Measurements from ENCODE around the gene SNX22. TPM values are rescaled to one million over a fixed set of nuclear protein-coding genes. Genes with fewer than 3 reads are reported as not detected.
A peak's percentile ranks its signal among the peaks of the same experiment; 100 is the strongest.

The SNX22 gene
- total and polyA plus RNA-seq, 2 experiments from 2014 or later: 7.5 to 7.7 TPM

GRCh38 chr15:64185146-64185911 is 33.8 kb downstream of the SNX22 start:
- Histone ChIP-seq H3K79me2 (no peaks in the 10 kb centered on the region), H3K4me1 (ENCODE audit: insufficient read depth) (no peaks in the 10 kb centered on the region), H3K9me3 (ENCODE audit: low read depth) (no peaks in the 10 kb centered on the region), H3K36me3 (replicated peaks; ENCODE audit: insufficient read depth, low read depth) (no peaks in the 10 kb centered on the region), H4K20me1 (ENCODE audit: insufficient read depth, poor library complexity, severe bottlenecking) (no peaks in the 10 kb centered on the region), H3K27me3 (no peaks in the 10 kb centered on the region), H2AFZ (no peak overlapping the region), H3K9me2 (replicated peaks; ENCODE audit: insufficient read depth) (no peaks in the 10 kb centered on the region), H3K4me2 (no peak overlapping the region), H3K4me3 (no peak overlapping the region), H3K27ac (no peak overlapping the region)
- TF ChIP-seq EZH2 (IDR thresholded peaks at IDR 0.05; ENCODE audit: borderline replicate concordance): no peak
- TF ChIP-seq CTCF (IDR thresholded peaks at IDR 0.05; ENCODE audit: poor library complexity): no peak
- TF ChIP-seq EZH2phosphoT487 (IDR thresholded peaks at IDR 0.05; ENCODE audit: low read depth, severe bottlenecking, unreplicated experiment): no peak
- WGBS (ENCODE audit: low lambda C conversion rate, missing lambda C conversion rate): 90% methylated on average over 9 of the region's 9 CpGs
- DNase-seq (ENCODE audit: low spot score): no peak

DNA sequence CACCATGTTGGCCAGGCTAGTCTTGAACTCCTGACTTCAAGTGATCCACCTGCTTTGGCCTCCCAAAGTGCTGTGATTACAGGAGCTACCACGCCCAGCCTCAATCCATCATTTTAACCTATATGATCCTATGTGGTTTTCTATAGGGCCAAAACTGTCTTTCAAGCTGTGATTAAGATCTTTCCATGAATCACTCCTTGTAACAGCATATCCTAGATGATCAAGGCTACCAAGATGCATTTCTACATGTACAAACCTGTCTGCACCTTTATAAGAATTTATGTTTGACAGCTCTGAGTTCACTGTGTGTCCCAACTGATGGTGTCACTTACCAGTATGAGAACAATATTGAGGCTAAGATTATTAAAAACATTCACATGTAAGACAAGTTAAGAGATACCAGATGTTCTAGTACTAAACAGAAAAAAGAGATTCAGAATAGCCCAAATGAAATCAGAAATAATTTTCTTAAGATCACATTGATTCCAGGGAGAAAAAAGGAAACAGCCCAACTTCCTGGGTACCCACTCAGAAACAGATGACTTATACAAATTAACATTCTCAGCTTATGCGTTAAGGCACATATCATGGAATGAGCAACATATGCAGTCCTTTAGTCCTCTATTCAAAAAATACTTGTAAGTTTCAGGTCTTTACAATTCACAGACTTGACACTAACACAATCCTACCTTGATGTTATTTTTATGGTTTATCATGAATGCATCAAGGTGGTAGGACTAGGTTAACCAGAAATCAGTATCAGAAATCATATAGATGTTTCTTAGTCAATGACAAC is 36.1 kb downstream of the SNX22 start:
- Histone ChIP-seq H3K4me3 (no peak overlapping the region), H3K4me1 (ENCODE audit: insufficient read depth) (no peaks in the 10 kb centered on the region), H2AFZ (no peak overlapping the region), H3K36me3 (replicated peaks; ENCODE audit: insufficient read depth, low read depth) (no peaks in the 10 kb centered on the region), H4K20me1 (ENCODE audit: insufficient read depth, poor library complexity, severe bottlenecking) (no peaks in the 10 kb centered on the region), H3K9me2 (replicated peaks; ENCODE audit: insufficient read depth) (no peaks in the 10 kb centered on the region), H3K4me2 (no peak overlapping the region), H3K27ac (peak overlapping the region; percentile 25), H3K9me3 (ENCODE audit: low read depth) (no peaks in the 10 kb centered on the region), H3K79me2 (no peaks in the 10 kb centered on the region), H3K27me3 (no peaks in the 10 kb centered on the region)
- no peak for TF ChIP-seq EZH2phosphoT487 (IDR thresholded peaks at IDR 0.05; ENCODE audit: low read depth, severe bottlenecking, unreplicated experiment)
- no peak for TF ChIP-seq CTCF (IDR thresholded peaks at IDR 0.05; ENCODE audit: poor library complexity)
- TF ChIP-seq EZH2 (IDR thresholded peaks at IDR 0.05; ENCODE audit: borderline replicate concordance): no peak
- 91% methylated on average over 2 of the region's 2 CpGs for WGBS (ENCODE audit: low lambda C conversion rate, missing lambda C conversion rate)
- no peak for DNase-seq (ENCODE audit: low spot score)

DNA sequence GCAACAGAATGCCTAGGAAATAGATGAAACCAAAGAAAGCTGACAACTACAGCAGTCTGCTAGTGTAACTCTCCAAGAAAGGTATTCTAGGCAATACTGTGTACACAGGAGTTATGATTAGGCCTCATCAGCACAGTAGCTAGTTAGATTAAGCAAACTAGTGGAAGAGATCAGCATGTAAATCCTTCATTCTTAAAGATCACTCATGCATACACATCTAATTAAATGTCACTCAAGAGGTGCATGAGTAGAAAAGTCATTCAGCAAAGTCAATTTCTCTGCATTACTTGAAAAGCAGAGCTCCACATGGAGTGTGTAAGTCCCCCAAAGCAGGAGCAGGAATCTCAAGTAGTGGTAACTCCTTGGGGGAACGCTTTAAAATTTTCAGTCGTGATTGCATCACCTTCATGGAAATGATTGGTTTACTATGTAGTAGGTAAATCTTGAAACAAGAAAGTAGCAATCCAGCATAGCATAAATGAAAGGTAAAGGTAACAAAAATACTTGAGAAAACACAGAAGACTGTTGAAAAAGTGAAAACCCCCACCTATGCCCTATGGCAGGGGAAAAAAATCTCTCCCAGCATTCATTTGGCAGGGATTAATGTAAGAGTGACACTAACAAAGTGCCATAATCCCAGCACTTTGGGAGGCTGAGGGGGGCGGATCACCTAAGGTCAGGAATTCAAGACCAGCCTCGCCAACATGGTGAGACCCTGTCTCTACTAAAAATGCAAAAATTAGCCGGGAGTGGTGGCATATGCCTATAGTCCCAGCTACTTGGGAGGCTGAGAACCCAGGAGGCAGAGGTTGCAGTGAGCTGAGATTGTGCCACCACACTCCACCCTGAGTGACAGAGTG is 40.7 kb downstream of the SNX22 start:
- Histone ChIP-seq H2AFZ (no peak overlapping the region), H3K4me1 (ENCODE audit: insufficient read depth) (no peaks in the 10 kb centered on the region), H3K9me2 (replicated peaks; ENCODE audit: insufficient read depth) (no peaks in the 10 kb centered on the region), H4K20me1 (ENCODE audit: insufficient read depth, poor library complexity, severe bottlenecking) (no peaks in the 10 kb centered on the region), H3K4me3 (no peak overlapping the region), H3K4me2 (no peak overlapping the region), H3K36me3 (replicated peaks; ENCODE audit: insufficient read depth, low read depth) (no peaks in the 10 kb centered on the region), H3K27me3 (no peaks in the 10 kb centered on the region), H3K79me2 (no peaks in the 10 kb centered on the region), H3K27ac (no peak overlapping the region), H3K9me3 (ENCODE audit: low read depth) (no peaks in the 10 kb centered on the region)
- no peak for TF ChIP-seq EZH2phosphoT487 (IDR thresholded peaks at IDR 0.05; ENCODE audit: low read depth, severe bottlenecking, unreplicated experiment)
- TF ChIP-seq EZH2 (IDR thresholded peaks at IDR 0.05; ENCODE audit: borderline replicate concordance): no peak
- no peak for TF ChIP-seq CTCF (IDR thresholded peaks at IDR 0.05; ENCODE audit: poor library complexity)
- 95% methylated on average over 5 of the region's 5 CpGs for WGBS (ENCODE audit: low lambda C conversion rate, missing lambda C conversion rate)
- no peak for DNase-seq (ENCODE audit: low spot score)
